HCEC 1CT (cell line): ENCODE data around the gene CCN2.

Source experiments
- DNase-seq: peaks from one replicate; pipeline ENCODE4 v3.0.0-alpha.2; 2017

Gene CCN2

GRCh38 chr6:131950767-131951575 lies at the start of gene CCN2:
CCN2 (minus strand) TSS chr6:131951372; CDS start chr6:131951172, 200 bp downstream.
- peak; percentile 97 for DNase-seq

GRCh38 chr6:132000296-132000695 lies 49.1 kb upstream of the CCN2 start:
- DNase-seq = no peak

DNA sequence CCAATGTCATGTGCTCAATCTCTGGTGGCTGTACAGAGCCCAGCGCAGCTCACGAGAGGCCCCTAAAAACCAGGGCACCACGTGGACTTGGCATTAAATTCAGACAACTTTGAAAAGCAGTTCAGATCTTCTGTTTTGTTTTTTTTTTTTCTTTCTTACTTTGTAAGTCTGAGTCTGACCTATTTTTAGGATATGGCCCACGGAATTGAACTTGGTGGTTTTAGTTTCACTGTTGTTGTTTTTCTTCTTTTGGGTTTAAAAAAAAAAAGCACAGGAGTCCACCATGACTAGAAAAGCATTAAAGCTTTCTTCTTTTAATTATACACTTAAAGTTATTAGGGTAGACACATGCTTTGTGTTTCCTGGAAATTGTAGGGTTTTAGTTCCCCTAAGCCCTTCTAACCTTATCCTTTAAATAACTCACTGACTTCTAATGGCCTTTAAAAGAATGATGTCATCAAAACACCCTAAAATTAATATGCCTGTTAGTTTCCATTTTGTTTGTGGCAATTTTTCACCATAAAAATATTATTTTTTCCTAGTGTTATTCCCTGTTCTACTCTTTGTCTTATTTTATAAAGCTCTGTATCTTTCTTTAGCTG lies 48.5 kb upstream of the CCN2 start:
- DNase-seq = no peak

- DNase-seq = peak; percentile 87
These were observed 47.2 kb upstream of the CCN2 start for GRCh38 chr6:131998255-131998982.

GRCh38 chr6:131997429-131998153 lies 46.4 kb upstream of the CCN2 start:
- no peak for DNase-seq

GRCh38 chr6:131995917-131996316 lies 44.7 kb upstream of the CCN2 start:
- DNase-seq = peak; percentile 92

DNA sequence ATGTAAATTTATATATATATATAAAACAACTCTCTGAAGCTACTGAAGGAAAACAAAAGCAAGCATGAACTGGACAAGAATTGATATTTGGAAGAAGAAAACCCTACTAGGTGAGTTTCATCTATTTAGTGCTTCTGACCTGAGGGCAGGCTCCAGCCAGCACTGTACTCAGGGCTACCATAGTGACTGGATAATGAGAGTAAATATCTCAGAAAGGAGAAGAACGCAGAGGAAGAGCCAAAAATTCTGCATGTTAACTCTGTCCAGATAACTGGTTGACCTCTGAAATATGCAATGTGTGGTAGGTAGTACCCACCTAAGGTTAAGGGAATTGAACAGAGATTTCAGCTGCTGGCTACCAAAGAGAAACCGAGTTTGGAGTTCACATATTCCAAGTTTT lies 41.4 kb upstream of the CCN2 start:
- no peak for DNase-seq

GRCh38 chr6:131989036-131989435 lies 37.9 kb upstream of the CCN2 start:
- DNase-seq = no peak

- peak; percentile 89 for DNase-seq
These were observed 31.6 kb upstream of the CCN2 start for GRCh38 chr6:131982740-131983259.

DNA sequence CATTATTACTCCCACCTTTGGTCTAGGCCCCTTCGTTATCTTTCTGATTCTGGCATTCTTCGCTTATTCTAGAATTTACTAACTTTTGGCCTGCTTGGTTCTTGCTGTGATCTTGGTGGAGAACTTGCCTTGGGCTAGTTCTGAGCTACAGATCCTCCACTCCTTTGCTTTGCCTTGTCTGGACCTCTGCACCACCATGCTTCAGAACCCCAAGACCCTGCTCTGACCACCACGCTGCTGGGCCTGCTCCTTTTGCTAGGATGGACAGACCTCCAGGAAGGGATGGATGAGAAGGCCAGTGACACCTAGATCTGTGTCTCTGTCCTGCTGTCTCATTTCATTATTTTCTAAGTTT lies 30.4 kb upstream of the CCN2 start:
- no peak for DNase-seq

DNA sequence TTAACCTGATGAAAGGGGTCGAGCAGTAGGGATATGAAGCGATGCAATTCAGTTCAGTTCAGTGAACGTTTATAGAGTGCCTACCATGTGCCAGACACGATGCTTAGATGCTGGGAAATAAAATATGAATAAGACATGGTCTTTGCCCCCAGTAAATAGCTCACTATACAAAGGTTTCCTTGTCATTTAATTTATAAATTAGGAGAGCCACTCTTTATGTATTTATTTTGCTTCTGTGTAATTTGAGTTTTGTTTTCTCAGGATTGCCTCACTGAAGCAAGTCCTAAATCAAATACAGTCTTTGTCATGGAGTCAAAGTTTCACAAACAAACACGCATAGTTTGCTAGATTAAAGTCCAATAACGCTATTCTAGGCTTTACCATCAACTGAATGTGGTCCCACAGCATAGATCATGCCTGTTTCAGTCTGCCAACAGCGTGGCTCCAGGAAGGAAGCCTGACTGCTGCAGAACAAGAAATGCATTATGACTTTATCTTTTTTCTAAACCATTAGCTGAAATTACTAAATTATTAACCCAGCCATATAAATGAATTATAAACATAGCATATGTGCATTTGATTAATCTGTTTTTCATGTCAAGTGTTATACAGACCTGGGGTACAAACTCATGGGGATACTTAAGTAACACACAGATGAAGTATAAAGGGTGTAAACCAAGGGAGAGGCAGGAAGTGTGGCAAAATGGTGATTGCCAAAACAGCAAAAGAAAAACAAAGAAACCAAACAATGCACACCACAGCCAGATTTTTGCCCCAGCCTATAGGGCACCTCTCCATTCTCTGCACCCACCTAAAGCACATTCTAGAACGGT lies 29.8 kb upstream of the CCN2 start:
- no peak for DNase-seq

DNA sequence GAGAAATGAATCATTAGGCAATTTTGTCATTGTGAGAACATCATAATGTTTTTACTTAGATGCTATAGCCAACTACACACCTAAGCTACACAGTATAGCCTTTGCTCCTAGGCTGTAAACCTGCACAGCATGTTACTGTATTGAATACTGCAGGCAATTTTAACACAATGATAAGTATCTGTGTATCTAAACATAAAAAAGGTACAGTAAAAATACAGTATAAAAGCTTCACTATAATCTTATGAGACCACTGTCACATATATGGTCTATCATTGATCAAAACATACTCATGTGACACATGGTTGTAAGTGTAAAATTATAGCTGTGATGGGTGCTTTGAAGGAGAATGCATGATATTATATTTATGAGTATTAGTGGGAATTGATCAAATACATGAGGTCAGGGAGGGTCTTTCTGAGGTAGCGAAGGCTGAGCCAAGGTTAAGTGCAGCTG lies 29.2 kb upstream of the CCN2 start:
- DNase-seq = no peak

GRCh38 chr6:131979515-131980337 lies 28.6 kb upstream of the CCN2 start:
- DNase-seq = peak; percentile 84

GRCh38 chr6:131978522-131978921 lies 27.4 kb upstream of the CCN2 start:
- no peak for DNase-seq

GRCh38 chr6:131976545-131977061 lies 25.4 kb upstream of the CCN2 start:
- no peak for DNase-seq

DNA sequence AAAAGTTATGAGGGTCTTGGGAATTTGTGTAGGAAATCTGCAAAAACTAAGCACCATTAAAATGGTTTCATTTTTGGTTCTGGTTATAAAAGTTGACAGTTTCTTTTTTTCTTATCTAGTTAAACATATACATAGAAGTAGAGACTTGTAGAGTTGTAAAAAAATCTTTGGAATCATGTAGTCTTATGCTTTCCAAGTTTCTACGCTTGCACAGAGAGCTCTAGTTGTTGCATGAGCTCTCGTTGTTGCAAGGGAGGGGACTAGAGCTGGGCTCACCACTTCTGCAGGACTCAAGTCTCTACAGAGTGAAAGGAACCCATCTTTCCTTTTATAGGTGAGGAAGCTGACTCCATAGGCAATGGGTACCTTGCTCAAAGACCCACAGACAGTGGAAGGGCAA lies 21.6 kb upstream of the CCN2 start:
- DNase-seq = no peak

- no peak for DNase-seq
These were observed 19.1 kb upstream of the CCN2 start for GRCh38 chr6:131970076-131970859.

DNA sequence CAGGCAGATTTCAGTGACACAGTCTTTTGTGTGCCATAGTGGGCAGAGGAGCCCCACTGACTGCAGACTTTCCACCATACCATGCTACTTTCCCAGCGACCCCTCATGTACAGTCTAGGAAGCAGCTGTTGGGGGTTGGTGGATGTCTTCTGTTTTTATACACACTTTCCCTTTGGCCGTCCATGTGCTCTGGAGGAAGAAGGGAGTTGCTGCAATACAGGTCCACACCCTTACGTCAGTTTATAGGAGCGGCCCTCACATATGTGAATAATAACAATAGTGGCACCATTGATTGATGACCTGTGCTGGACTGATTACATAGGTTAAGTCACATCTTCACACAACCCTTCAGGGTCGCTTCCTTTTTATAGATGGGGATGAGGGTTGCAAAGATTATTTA lies 17.5 kb upstream of the CCN2 start:
- DNase-seq = no peak

GRCh38 chr6:131967948-131968347 lies 16.8 kb upstream of the CCN2 start:
- no peak for DNase-seq

GRCh38 chr6:131966443-131966842 lies 15.3 kb upstream of the CCN2 start:
- DNase-seq = peak; percentile 93
